ENCODE data around the gene SHOX.

- TF ChIP-seq JUND (IDR thresholded peaks at IDR 0.05), result no peak
- TF ChIP-seq CTCF (IDR thresholded peaks at IDR 0.05), result no peak
- no peak for TF ChIP-seq USF1 (IDR thresholded peaks at IDR 0.05; ENCODE audit: borderline replicate concordance, low read depth)
- TF ChIP-seq CHD2 (IDR thresholded peaks at IDR 0.05; ENCODE audit: low read length, partially characterized antibody), result no peak
- TF ChIP-seq SMC3 (IDR thresholded peaks at IDR 0.05; ENCODE audit: low read depth, low read length), result no peak
- TF ChIP-seq RCOR1 (IDR thresholded peaks at IDR 0.05; ENCODE audit: low read length), result no peak
- TF ChIP-seq EZH2phosphoT487 (IDR thresholded peaks at IDR 0.05; ENCODE audit: borderline replicate concordance, low read depth), result no peak
- TF ChIP-seq ZBTB33 (IDR thresholded peaks at IDR 0.05; ENCODE audit: borderline replicate concordance, low read depth), result no peak
These were observed 7.4 kb upstream of the SHOX start for GRCh38 chrX:623268-623598.

Data from SK-N-SH (cell line).